Smooth muscle cell (in vitro differentiated cells): ENCODE measurements around the gene TBC1D16. TPM values are rescaled to one million over a fixed set of nuclear protein-coding genes. Genes with fewer than 3 reads are reported as not detected.

Experiments
- DNase-seq: peaks from one replicate; lab custom pipeline; 2025; ENCODE audit not compliant: unreplicated experiment; lab: John Stamatoyannopoulos, UW
- H2AFZ ChIP-seq: fragments of 200-600 bp; sonication (generic); 2 replicates; pipeline ENCODE4 v1.6.0; 2016; ENCODE audit warnings: antibody characterized with exemption, low read depth, mild to moderate bottlenecking
- H3F3A ChIP-seq: fragments of 200-600 bp; sonication (generic); 2 replicates; pipeline ENCODE4 v1.6.0; 2017; ENCODE audit warnings: antibody characterized with exemption, low read depth
- H3K27ac ChIP-seq: fragments of 200-600 bp; sonication (generic); 2 replicates; pipeline ENCODE4 v1.5.1; 2016; ENCODE audit warnings: low read depth, mild to moderate bottlenecking
- H3K27me3 ChIP-seq: fragments of 200-600 bp; sonication (generic); 2 replicates; pipeline ENCODE4 v1.6.1; 2016; ENCODE audit warnings: low read depth, mild to moderate bottlenecking
- H3K36me3 ChIP-seq: fragments of 200-600 bp; sonication (generic); 2 replicates; pipeline ENCODE4 v1.5.1; 2016; ENCODE audit warnings: low read depth
- H3K4me1 ChIP-seq: fragments of 200-600 bp; sonication (generic); 2 replicates; pipeline ENCODE4 v1.5.1; 2016; ENCODE audit warnings: low read depth
- H3K4me2 ChIP-seq: fragments of 200-600 bp; sonication (generic); 2 replicates; pipeline ENCODE4 v1.6.0; 2016; ENCODE audit warnings: mild to moderate bottlenecking
- H3K4me3 ChIP-seq: fragments of 200-600 bp; sonication (generic); 2 replicates; pipeline ENCODE4 v1.5.1; 2016; ENCODE audit warnings: mild to moderate bottlenecking
- H3K79me2 ChIP-seq: fragments of 200-600 bp; sonication (generic); 2 replicates; pipeline ENCODE4 v1.6.0; 2016; ENCODE audit warnings: low read depth, mild to moderate bottlenecking
- H3K9ac ChIP-seq: fragments of 200-600 bp; sonication (generic); 2 replicates; pipeline ENCODE4 v1.6.0; 2016; ENCODE audit warnings: low read depth
- H3K9me3 ChIP-seq: fragments of 200-600 bp; sonication (generic); replicated peaks from 2 replicates; pipeline ENCODE4 v1.5.1; 2016; ENCODE audit warnings: low read depth
- H4K20me1 ChIP-seq: fragments of 200-600 bp; sonication (generic); 2 replicates; pipeline ENCODE4 v1.6.0; 2016; ENCODE audit warnings: low read depth
- CTCF ChIP-seq: fragments of 200-600 bp; sonication (generic); IDR thresholded peaks from 2 replicates; pipeline ENCODE4 v1.5.1; 2017; ENCODE audit warnings: borderline replicate concordance, mild to moderate bottlenecking, antibody characterized with exemption; ENCODE audit not compliant: insufficient read depth, poor library complexity, severe bottlenecking
- WGBS: methylation state at CpG from one replicate; pipeline ENCODE4 v1.1.7; 2016; ENCODE audit warnings: low lambda C conversion rate; 5-methylcytosine and 5-hydroxymethylcytosine counted together
- polyA plus RNA-seq: library from polyadenylated mRNA; unstranded; fragments of >200 nt; fragmentation: Nextera tagmentation; extraction: Ambion mirVana; gene quantifications from 2 replicates; pipeline ENCODE4 v1.2.1, GENCODE V29; 2016
- total RNA-seq: library from RNA; depleted of rRNA; stranded (reverse); fragments of >200 nt; gene quantifications from 2 replicates; pipeline ENCODE4 v1.2.3, GENCODE V29; 2014

The TBC1D16 gene
- total and polyA plus RNA-seq, 2 experiments from 2014 or later: 17.4 to 24.6 TPM

- H3K4me1 ChIP-seq: peaks cover 36% of the 10 kb centered on the region
- peaks cover 28% of the 10 kb centered on the region for H3K79me2 ChIP-seq
- H3K9ac ChIP-seq: peak overlapping the region; percentile 49
- H4K20me1 ChIP-seq: peaks cover 50% of the 10 kb centered on the region
- no peak overlapping the region for H2AFZ ChIP-seq
- 50% methylated on average over 33 of the region's 36 CpGs for WGBS
- DNase-seq: no peak
- no peaks in the 10 kb centered on the region for H3K36me3 ChIP-seq
- no peak for TF ChIP-seq CTCF
- H3K27me3 ChIP-seq: no peaks in the 10 kb centered on the region
- no peak overlapping the region for H3K4me3 ChIP-seq
- peaks cover 22% of the 10 kb centered on the region for H3F3A ChIP-seq
- peak overlapping the region; percentile 67 for H3K4me2 ChIP-seq
- peak overlapping the region; percentile 84 for H3K27ac ChIP-seq
- H3K9me3 ChIP-seq: no peaks in the 10 kb centered on the region
Measured at GRCh38 chr17:79952265-79952877, 83.3 kb downstream of the TBC1D16 start.

GRCh38 chr17:79951361-79952264 is 84.1 kb downstream of the TBC1D16 start:
- Histone ChIP-seq H4K20me1 (peaks cover 44% of the 10 kb centered on the region), H3K4me1 (peaks cover 36% of the 10 kb centered on the region), H3F3A (peaks cover 22% of the 10 kb centered on the region), H3K4me2 (peak overlapping the region; percentile 67), H3K9me3 (no peaks in the 10 kb centered on the region), H3K4me3 (no peak overlapping the region), H3K79me2 (peaks cover 25% of the 10 kb centered on the region), H2AFZ (no peak overlapping the region), H3K36me3 (no peaks in the 10 kb centered on the region), H3K9ac (peak overlapping the region; percentile 31), H3K27me3 (no peaks in the 10 kb centered on the region), H3K27ac (peak overlapping the region; percentile 84)
- no peak for TF ChIP-seq CTCF
- WGBS: 9% methylated on average over 30 of the region's 31 CpGs
- peak; percentile 48 for DNase-seq

DNA sequence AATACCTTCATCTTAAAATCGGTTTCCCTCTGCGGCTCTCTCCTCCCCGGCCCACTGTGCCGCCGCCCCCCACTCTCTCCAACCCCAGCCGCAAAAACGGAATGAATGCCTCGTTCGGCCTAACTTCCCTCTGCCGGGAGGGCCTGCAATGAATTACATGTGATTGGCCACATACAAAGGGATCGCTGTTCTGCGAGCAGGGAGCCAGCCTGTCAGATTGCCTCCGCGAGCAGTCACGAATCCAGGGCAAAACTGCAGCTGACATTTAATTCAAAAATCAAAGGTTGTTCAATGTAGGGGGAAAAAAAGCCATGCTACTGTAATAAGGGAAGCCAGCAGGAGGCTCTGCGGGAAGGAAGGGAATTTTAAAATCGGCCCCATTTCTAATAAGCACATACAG is 84.9 kb downstream of the TBC1D16 start:
- no peak overlapping the region for H3K4me3 ChIP-seq
- no peak for TF ChIP-seq CTCF
- peak overlapping the region; percentile 84 for H3K27ac ChIP-seq
- peaks cover 22% of the 10 kb centered on the region for H3F3A ChIP-seq
- DNase-seq: no peak
- 22% methylated on average over 16 of the region's 17 CpGs for WGBS
- H3K9me3 ChIP-seq: no peaks in the 10 kb centered on the region
- peaks cover 17% of the 10 kb centered on the region for H3K79me2 ChIP-seq
- peak overlapping the region; percentile 31 for H3K9ac ChIP-seq
- H3K27me3 ChIP-seq: no peaks in the 10 kb centered on the region
- H3K4me1 ChIP-seq: peaks cover 36% of the 10 kb centered on the region
- no peaks in the 10 kb centered on the region for H3K36me3 ChIP-seq
- H3K4me2 ChIP-seq: peak overlapping the region; percentile 67
- no peak overlapping the region for H2AFZ ChIP-seq
- peaks cover 35% of the 10 kb centered on the region for H4K20me1 ChIP-seq
